NK-92 treated with Interleukin-12 subunit alpha and Interleukin-12 subunit beta, amount 100 ng/mL, for 24 hours (cell line): Measurements from ENCODE around the gene TAF9.
A peak's percentile ranks its signal among the peaks of the same experiment; 100 is the strongest.
"Not testable (repeated sequence)": the region's sequence is repeated elsewhere in the genome, so short reads cannot be mapped to it uniquely, and the experiment has no call there.

ENCODE experiments used
- DNase-seq: peaks from one replicate; lab custom pipeline; 2025; lab: John Stamatoyannopoulos, UW

Gene TAF9, protein sequence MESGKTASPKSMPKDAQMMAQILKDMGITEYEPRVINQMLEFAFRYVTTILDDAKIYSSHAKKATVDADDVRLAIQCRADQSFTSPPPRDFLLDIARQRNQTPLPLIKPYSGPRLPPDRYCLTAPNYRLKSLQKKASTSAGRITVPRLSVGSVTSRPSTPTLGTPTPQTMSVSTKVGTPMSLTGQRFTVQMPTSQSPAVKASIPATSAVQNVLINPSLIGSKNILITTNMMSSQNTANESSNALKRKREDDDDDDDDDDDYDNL

DNA sequence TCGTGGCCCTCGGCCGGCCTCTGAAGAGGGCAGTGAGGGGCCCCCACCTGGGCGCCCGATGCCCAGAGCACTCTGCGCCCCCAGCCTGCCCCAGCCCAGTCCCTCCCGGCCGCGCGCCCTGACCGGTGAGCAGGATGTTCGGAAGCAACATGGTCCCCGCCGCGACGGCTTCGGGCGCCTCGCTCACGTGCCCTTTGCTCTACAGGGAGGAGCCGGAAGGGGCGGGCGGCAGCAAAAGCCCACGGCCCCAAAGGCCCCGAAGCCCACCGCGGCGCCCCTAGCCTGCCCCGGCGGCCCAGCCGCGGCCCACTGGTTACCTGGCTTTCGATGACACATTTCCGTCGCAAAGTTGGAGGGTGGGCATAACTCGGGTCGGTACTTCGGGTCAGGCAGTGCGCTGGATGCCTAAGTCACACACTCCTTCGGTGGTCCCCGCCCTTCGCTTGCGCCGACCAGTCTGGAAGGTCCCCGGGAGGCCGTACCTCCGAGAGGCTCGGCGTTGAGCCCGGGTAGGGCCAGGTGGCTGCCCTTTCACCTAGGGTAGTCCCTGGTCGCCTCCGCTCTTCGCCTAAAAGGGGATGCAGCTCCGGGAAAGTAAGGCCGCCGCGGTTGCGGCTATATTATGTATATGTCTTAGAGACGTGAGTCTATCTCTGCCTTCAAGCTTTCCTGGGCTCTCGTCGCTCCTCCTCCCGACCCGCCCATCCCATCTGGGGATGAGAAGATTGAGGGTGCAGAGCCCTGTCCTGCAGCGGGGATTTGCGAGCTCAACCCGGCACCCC, at the start of gene TAF9, which contains the start of the genes AK6 and RAD17:
TAF9 (minus strand) TSS at position 181 of the 782 bp plus-strand sequence. CDS start 3,783 bp downstream, outside the sequence.
AK6 (minus strand) TSS at position 181 of the 782 bp plus-strand sequence; CDS start at position 151, 30 bp downstream.
RAD17 (plus strand) TSS at position 479 of the 782 bp plus-strand sequence. CDS start 2,391 bp downstream, outside the sequence.
- peak; percentile 96 for DNase-seq

- no peak for DNase-seq
These were observed 49.2 kb upstream of the TAF9 start for GRCh38 chr5:69418554-69418953.

DNA sequence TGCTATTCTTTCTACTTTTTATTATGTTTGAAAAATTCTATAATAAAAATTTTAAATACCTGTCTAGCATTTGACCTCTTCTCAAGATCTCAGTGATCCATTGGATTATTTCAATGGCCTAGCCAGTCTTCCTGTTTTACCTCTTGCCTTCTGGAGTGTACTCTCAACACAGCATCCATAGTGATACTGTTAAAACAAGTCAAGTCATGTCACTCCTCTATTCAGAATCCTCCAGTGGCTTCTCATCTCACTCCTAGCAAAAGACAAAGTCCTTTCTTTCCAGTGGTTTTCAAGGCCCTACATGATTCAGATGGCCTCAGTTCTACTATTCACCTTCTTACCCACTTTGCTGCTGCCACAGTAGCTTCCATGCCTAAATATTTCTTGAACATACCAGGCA, 47.4 kb upstream of the TAF9 start:
- no peak for DNase-seq

GRCh38 chr5:69416180-69416579, 46.9 kb upstream of the TAF9 start:
- DNase-seq: no peak

GRCh38 chr5:69415584-69415958, 46.3 kb upstream of the TAF9 start:
- no peak for DNase-seq

DNA sequence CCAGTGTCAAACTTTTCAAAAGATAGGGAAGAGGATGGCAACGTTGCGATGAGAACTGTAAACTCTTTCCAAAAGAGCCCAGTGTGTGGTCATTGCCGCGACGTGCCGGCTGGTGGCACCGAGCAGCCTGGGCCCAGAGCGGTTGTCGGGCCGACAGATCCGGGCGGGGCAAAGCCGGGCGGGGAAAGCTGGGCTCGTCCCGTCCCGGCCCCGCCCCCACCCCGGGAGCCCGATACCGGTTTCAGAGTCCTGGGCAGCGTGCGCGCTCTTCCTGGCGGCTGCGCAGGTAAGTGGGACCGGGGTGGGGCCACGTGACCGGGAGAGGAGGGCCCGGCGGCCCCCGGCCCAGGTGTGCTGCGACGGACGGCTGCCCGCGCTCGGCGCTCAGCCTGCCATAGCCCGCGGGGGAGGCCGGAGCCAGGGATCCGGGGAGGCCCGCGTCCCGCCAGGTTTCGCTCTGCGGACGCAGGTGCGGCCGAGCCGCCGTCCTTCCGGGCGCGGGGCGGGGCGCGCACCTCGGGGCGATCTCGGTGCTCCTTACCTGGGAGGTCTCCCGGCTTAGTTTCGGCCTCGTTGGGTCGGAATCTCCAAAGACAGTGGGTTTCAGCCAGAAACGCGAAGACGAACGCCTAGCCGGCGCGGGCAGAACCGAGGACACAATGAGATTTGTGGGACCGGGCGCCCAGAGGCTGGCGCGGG, 45.7 kb upstream of the TAF9 start, which contains the start of gene MARVELD2:
MARVELD2 (plus strand) TSS at position 232 of the 699 bp plus-strand sequence. CDS start 4,270 bp downstream, outside the sequence.
- DNase-seq: no peak

GRCh38 chr5:69404659-69405330, 35.5 kb upstream of the TAF9 start:
- DNase-seq: no peak

DNA sequence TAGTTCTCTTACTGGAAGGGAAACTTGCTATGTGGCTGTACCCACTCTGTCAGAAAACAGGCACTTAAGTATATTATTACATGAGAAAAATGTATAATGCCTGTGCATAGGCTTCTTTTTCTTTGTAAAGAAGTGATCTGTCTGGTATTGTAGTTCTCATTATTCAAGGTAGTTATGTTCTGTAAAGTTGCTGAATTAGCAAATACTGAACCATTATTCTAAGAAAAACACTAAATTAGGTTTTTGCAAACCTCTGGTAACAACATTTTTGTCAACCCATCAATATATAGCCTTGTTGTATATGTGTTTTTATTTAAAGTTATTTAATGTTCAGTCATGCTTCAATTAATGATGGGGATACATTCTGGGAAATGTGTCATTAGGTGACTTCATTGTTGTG, 9.1 kb upstream of the TAF9 start:
- no peak for DNase-seq

DNA sequence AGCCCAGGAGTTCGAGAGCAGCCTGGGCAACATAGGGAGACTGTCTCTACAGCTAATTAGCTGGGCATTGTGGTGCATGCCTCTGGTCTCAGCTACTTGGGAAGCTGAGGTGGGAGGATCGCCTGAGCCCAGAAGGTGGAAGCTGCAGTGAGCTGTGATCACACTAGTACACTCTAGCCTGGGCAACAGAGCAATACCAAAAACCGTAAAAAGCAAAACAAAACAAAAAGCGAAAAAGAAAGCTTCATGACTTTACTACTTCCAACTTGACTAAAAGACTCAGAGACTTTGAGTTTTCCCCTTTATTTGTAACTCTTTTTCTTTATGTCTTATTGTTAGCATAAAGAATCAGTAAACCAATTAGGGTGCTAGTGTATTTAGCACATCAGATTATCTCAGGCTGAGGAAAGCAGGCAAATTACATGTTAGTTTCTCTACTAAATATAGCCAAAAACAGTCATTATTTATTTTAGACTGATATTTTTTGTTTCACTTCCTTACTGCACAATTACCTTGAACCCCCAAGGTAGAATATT, 5.7 kb upstream of the TAF9 start:
- DNase-seq: no peak

- DNase-seq: no peak
These were observed 3.1 kb upstream of the TAF9 start for GRCh38 chr5:69372394-69372793.

GRCh38 chr5:69370335-69370734, 1.0 kb upstream of the TAF9 start:
- DNase-seq: not testable (repeated sequence)

DNA sequence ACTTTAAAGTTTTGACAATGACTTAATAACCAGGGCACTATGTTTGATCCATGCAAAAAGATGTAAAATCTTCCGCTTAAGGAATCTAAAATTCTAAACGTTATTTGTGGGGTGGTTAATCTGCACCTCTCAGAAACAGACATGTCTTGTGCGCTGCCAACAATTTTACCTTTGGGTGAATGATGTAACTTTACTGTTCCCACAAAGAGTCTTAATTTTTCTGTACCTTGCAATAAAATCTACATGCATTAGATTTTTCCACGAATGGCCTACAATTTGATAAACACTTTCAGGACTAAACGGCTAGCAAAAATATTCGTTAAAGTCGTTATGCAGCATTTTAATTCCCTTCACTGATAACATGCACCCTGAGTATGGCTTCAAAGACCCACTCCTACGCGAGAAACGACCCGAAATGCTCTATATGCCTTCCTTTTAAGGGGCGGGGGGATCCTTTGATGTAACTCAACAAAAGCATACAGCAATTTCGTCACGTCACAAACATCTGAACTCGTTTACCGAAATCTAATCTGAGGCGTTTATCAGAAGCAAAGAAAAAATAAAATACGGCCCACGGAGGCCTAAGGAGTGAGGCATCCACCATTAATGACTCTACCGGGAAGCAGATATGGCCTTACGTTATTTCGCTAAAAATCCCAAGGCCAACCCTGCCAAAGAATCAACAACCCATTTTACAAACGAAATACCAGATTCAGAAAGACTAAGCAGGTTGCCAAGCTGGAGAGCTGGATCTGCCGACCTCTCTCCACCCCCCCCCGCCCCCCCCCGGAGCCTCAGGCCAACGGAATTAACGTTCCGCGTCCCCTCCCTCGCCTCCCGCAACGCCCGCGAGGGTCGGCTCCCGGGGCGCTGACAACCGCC, 621 bp downstream of the TAF9 start:
- DNase-seq: no peak

GRCh38 chr5:69367697-69368279, 1.5 kb downstream of the TAF9 start:
- DNase-seq: no peak

GRCh38 chr5:69364850-69365249, 4.5 kb downstream of the TAF9 start:
- DNase-seq: no peak

DNA sequence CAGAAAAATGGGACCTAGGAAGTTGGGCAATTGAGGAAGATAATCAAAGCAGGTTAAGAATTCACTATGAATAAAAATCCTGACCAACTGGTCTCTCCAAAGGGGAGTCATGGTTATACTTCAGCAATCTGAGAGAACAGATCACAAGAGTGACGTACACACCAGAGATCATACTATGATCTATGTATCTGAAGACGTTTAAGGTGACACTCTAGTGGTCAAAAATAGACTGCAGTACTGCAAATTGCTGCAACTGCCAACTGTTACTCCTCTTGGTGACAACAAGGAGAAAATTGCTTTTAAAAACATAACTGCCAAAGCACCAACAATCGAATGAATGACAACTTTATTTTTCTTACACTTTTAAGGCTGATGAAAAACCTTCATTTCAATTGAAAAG, 4.9 kb downstream of the TAF9 start:
- DNase-seq: no peak

GRCh38 chr5:69360442-69360841, 8.9 kb downstream of the TAF9 start:
- no peak for DNase-seq

- no peak for DNase-seq
These were observed 9.6 kb downstream of the TAF9 start for GRCh38 chr5:69359699-69360098.

- no peak for DNase-seq
These were observed 18.7 kb downstream of the TAF9 start for GRCh38 chr5:69350664-69351063.

DNA sequence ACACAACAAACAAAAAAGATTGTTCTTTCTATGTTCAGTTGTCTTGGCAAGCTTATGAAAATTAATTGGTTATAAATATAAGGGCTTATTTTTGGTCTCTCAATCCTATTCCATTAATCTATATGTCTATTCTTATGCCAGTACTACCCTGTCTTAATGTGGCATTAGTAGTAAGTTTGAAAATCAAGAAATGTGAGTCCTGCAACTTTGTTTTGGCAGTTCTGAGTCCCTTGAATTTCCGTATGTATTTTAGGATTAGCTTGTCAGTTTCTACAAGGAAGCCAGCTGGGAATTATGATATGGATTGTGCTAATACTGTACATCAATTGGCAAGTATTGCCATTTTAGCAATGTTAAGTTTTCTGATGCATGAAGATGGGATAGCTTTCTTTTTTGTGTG, 26.2 kb downstream of the TAF9 start:
- no peak for DNase-seq

DNA sequence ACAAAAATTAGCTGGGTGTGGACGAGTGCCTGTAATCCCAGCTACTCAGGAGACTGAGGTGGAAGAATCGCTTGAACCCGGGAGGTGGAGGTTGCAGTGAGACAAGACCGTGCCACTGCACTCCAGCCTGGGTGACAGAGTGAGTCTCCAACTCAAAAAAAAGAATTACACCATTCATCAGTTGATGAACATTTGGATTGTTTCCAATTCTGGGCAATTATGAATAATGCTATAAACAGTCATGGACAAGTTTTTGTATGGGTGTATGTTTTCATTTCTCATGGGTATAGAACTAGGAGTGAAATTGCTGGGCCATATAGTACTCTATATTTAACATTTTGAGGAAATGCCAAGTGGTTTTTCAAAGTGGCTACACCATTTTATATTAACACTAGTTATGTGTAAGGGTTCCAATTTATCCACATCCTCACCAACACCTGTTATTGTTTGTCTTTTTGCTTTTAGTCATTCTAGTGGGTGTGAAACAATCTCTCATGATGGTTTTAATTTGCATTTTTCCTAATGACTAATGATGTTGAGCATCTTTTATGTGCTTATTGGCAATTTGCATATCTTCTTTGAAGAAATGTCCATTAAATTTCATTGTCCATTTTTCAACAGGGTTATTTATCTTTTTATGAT, 27.7 kb downstream of the TAF9 start:
- no peak for DNase-seq
